T-helper 2 cell treated with Interferon-gamma antibody and Interleukin-4, amounts not matched to agents 5 μg/mL and 100 μg/mL, for 36 hours (primary cell): ENCODE results near the gene PGAP1.

Experiments
- DNase-seq: peaks from one replicate; pipeline ENCODE4 v3.0.0; 2021; ENCODE audit warnings: low spot score
- H3K27ac Mint-ChIP-seq: one replicate; pipeline ENCODE4 v1.8.0; 2021; ENCODE audit warnings: mild to moderate bottlenecking, mixed read lengths
- H3K27me3 Mint-ChIP-seq: one replicate; pipeline ENCODE4 v1.8.0; 2021; ENCODE audit warnings: low read depth, mixed read lengths
- H3K36me3 Mint-ChIP-seq: one replicate; pipeline ENCODE4 v1.8.0; 2021; ENCODE audit warnings: low read depth, mixed read lengths
- H3K4me1 Mint-ChIP-seq: one replicate; pipeline ENCODE4 v1.8.0; 2021; ENCODE audit warnings: low read depth, mixed read lengths
- H3K4me3 Mint-ChIP-seq: one replicate; pipeline ENCODE4 v1.8.0; 2022; ENCODE audit warnings: mild to moderate bottlenecking, moderate library complexity, mixed read lengths
- H3K9me3 Mint-ChIP-seq: one replicate; pipeline ENCODE4 v1.8.0; 2021; ENCODE audit warnings: mixed read lengths

The PGAP1 gene

GRCh38 chr2:196830701-196831100, 95.8 kb downstream of the PGAP1 start:
- H3K4me3 Mint-ChIP-seq, result no peak overlapping the region

GRCh38 chr2:196827356-196827755, 99.2 kb downstream of the PGAP1 start:
- Mint-ChIP-seq H3K36me3 (peaks cover 8% of the 10 kb centered on the region), H3K27ac (no peak overlapping the region), H3K9me3 (no peaks in the 10 kb centered on the region), H3K27me3 (no peaks in the 10 kb centered on the region), H3K4me1 (peaks cover 4% of the 10 kb centered on the region), H3K4me3 (no peak overlapping the region)
- no peak for DNase-seq

More at GRCh38 chr2:196830701-196831100, 95.8 kb downstream of the PGAP1 start:
- Mint-ChIP-seq H3K9me3 (no peaks in the 10 kb centered on the region), H3K27me3 (no peaks in the 10 kb centered on the region), H3K4me1 (peaks cover 4% of the 10 kb centered on the region), H3K27ac (peak overlapping the region; percentile 15), H3K36me3 (peaks cover 8% of the 10 kb centered on the region)
- DNase-seq, result no peak

- Mint-ChIP-seq H3K9me3 (peaks cover 13% of the 10 kb centered on the region), H3K27ac (no peak overlapping the region), H3K27me3 (no peaks in the 10 kb centered on the region), H3K4me1 (peaks cover 4% of the 10 kb centered on the region), H3K36me3 (peaks cover 2% of the 10 kb centered on the region), H3K4me3 (no peak overlapping the region)
- DNase-seq, result no peak
Observed at GRCh38 chr2:196823750-196824522, 102.6 kb downstream of the PGAP1 start.

GRCh38 chr2:196821195-196821594, 105.3 kb downstream of the PGAP1 start:
- Mint-ChIP-seq H3K9me3 (peaks cover 28% of the 10 kb centered on the region), H3K4me1 (no peaks in the 10 kb centered on the region), H3K36me3 (peaks cover 2% of the 10 kb centered on the region), H3K27me3 (no peaks in the 10 kb centered on the region), H3K27ac (no peak overlapping the region), H3K4me3 (no peak overlapping the region)
- no peak for DNase-seq

GRCh38 chr2:196809260-196809659, 117.2 kb downstream of the PGAP1 start, which contains the start of gene C2orf66:
TSS of gene C2orf66 (minus strand) at chr2:196809355. CDS start at chr2:196809336, 19 bp downstream.
- Mint-ChIP-seq H3K4me3 (no peak within 1 kb of the TSS), H3K27me3 (peaks cover 29% of the 10 kb centered on the region)

GRCh38 chr2:196808083-196808665, 118.3 kb downstream of the PGAP1 start:
- H3K4me1 Mint-ChIP-seq, result no peaks in the 10 kb centered on the region
- no peaks in the 10 kb centered on the region for H3K36me3 Mint-ChIP-seq
- no peak overlapping the region for H3K4me3 Mint-ChIP-seq
- no peaks in the 10 kb centered on the region for H3K9me3 Mint-ChIP-seq
- H3K27ac Mint-ChIP-seq, result no peak overlapping the region
- peaks cover 26% of the 10 kb centered on the region for H3K27me3 Mint-ChIP-seq
- DNase-seq, result no peak

More at GRCh38 chr2:196809260-196809659, 117.2 kb downstream of the PGAP1 start, which contains the start of gene C2orf66:
- DNase-seq, result no peak
- Mint-ChIP-seq H3K4me1 (peaks cover 1% of the 10 kb centered on the region), H3K36me3 (no peaks in the 10 kb centered on the region), H3K27ac (no peak within 1 kb of the TSS), H3K9me3 (peaks cover 4% of the 10 kb centered on the region)

- H3K27me3 Mint-ChIP-seq, result peaks cover 7% of the 10 kb centered on the region
- H3K9me3 Mint-ChIP-seq, result no peaks in the 10 kb centered on the region
- DNase-seq, result no peak
- peaks cover 4% of the 10 kb centered on the region for H3K4me1 Mint-ChIP-seq
- no peak overlapping the region for H3K27ac Mint-ChIP-seq
- H3K4me3 Mint-ChIP-seq, result no peak overlapping the region
- peaks cover 3% of the 10 kb centered on the region for H3K36me3 Mint-ChIP-seq
Observed at GRCh38 chr2:196804381-196804780, 122.1 kb downstream of the PGAP1 start.

GRCh38 chr2:196802401-196802800, 124.1 kb downstream of the PGAP1 start:
- H3K27me3 Mint-ChIP-seq, result peaks cover 3% of the 10 kb centered on the region
- H3K36me3 Mint-ChIP-seq, result peaks cover 8% of the 10 kb centered on the region
- H3K27ac Mint-ChIP-seq, result no peak overlapping the region
- DNase-seq, result no peak
- H3K4me1 Mint-ChIP-seq, result peaks cover 6% of the 10 kb centered on the region
- H3K4me3 Mint-ChIP-seq, result no peak overlapping the region
- no peaks in the 10 kb centered on the region for H3K9me3 Mint-ChIP-seq

GRCh38 chr2:196801674-196802261, 124.7 kb downstream of the PGAP1 start:
- Mint-ChIP-seq H3K27ac (no peak overlapping the region), H3K9me3 (no peaks in the 10 kb centered on the region), H3K4me3 (no peak overlapping the region), H3K4me1 (peaks cover 11% of the 10 kb centered on the region), H3K27me3 (peaks cover 3% of the 10 kb centered on the region), H3K36me3 (peaks cover 13% of the 10 kb centered on the region)
- no peak for DNase-seq

- Mint-ChIP-seq H3K4me3 (peak overlapping the region; percentile 99), H3K27ac (peak overlapping the region; percentile 97), H3K4me1 (peaks cover 16% of the 10 kb centered on the region), H3K27me3 (no peaks in the 10 kb centered on the region), H3K9me3 (no peaks in the 10 kb centered on the region), H3K36me3 (peaks cover 20% of the 10 kb centered on the region)
- DNase-seq, result no peak
Observed at GRCh38 chr2:196798980-196799379, 127.5 kb downstream of the PGAP1 start.

- DNase-seq, result no peak
- H3K4me1 Mint-ChIP-seq, result peaks cover 11% of the 10 kb centered on the region
- no peak overlapping the region for H3K4me3 Mint-ChIP-seq
- H3K27ac Mint-ChIP-seq, result no peak overlapping the region
- no peaks in the 10 kb centered on the region for H3K9me3 Mint-ChIP-seq
- H3K27me3 Mint-ChIP-seq, result no peaks in the 10 kb centered on the region
- H3K36me3 Mint-ChIP-seq, result peaks cover 46% of the 10 kb centered on the region
Observed at GRCh38 chr2:196792865-196793264, 133.6 kb downstream of the PGAP1 start.

- Mint-ChIP-seq H3K4me1 (peaks cover 5% of the 10 kb centered on the region), H3K36me3 (peaks cover 32% of the 10 kb centered on the region), H3K27me3 (no peaks in the 10 kb centered on the region), H3K9me3 (no peaks in the 10 kb centered on the region), H3K27ac (no peak overlapping the region), H3K4me3 (no peak overlapping the region)
- DNase-seq, result peak; percentile 51
Observed at GRCh38 chr2:196783431-196784094, 142.9 kb downstream of the PGAP1 start.
